Measurements from ENCODE around the gene HELT. TPM values are rescaled to one million over a fixed set of nuclear protein-coding genes. Genes with fewer than 3 reads are reported as not detected.
"Not testable (repeated sequence)": the region's sequence is repeated elsewhere in the genome, so short reads cannot be mapped to it uniquely, and the experiment has no call there.

Gene HELT
- total RNA-seq, 1 donor from 2014 or later = not detected

GRCh38 chr4:184992422-184992821, 25.9 kb upstream of the HELT start:
- Histone ChIP-seq H3K27ac (no peak overlapping the region), H3K4me1 (no peaks in the 10 kb centered on the region), H3K36me3 (no peaks in the 10 kb centered on the region), H3K27me3 (no peaks in the 10 kb centered on the region), H3K9me3 (no peaks in the 10 kb centered on the region), H3K4me3 (no peak overlapping the region)
- TF ChIP-seq POLR2AphosphoS5 (IDR thresholded peaks at IDR 0.05; ENCODE audit: insufficient read depth in 1 of 2, low read depth in 1 of 2) = no peak
- no peak for TF ChIP-seq POLR2A (IDR thresholded peaks at IDR 0.05)
- TF ChIP-seq, protein P1, sequence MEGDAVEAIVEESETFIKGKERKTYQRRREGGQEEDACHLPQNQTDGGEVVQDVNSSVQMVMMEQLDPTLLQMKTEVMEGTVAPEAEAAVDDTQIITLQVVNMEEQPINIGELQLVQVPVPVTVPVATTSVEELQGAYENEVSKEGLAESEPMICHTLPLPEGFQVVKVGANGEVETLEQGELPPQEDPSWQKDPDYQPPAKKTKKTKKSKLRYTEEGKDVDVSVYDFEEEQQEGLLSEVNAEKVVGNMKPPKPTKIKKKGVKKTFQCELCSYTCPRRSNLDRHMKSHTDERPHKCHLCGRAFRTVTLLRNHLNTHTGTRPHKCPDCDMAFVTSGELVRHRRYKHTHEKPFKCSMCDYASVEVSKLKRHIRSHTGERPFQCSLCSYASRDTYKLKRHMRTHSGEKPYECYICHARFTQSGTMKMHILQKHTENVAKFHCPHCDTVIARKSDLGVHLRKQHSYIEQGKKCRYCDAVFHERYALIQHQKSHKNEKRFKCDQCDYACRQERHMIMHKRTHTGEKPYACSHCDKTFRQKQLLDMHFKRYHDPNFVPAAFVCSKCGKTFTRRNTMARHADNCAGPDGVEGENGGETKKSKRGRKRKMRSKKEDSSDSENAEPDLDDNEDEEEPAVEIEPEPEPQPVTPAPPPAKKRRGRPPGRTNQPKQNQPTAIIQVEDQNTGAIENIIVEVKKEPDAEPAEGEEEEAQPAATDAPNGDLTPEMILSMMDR (IDR thresholded peaks at IDR 0.05) = no peak
- no peak for DNase-seq (ENCODE audit: extremely low spot score in 2 of 2)
- intact Hi-C loops (cut with DNase I) = no loop called here

DNA sequence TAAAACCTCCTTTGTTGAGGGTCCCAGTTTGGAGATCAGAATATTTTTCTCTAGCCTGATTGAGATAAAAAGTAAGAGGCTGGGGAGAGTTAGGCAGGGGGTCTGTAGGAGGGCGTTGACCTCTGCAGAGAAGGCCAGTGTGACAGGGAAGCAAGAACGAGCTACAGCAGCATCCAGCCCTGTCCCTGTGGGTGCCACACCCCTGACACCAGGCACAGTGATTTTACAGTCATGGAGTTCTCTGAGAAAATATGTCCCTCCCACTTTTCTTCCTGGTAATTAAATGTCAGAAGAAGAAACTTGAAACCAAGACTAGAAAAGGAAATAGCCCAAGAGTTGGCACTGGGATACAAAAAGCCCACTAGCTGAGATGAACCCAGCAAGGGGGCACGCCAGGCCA, 25.0 kb upstream of the HELT start:
- H3K4me1 ChIP-seq = no peaks in the 10 kb centered on the region
- no peak for DNase-seq (ENCODE audit: extremely low spot score in 2 of 2)
- no peaks in the 10 kb centered on the region for H3K27me3 ChIP-seq
- no peaks in the 10 kb centered on the region for H3K9me3 ChIP-seq
- intact Hi-C loops (cut with DNase I) = no loop called here
- TF ChIP-seq POLR2A (IDR thresholded peaks at IDR 0.05) = no peak
- TF ChIP-seq, protein P1 (IDR thresholded peaks at IDR 0.05) = no peak
- TF ChIP-seq POLR2AphosphoS5 (IDR thresholded peaks at IDR 0.05; ENCODE audit: insufficient read depth in 1 of 2, low read depth in 1 of 2) = no peak
- H3K27ac ChIP-seq = no peak overlapping the region
- no peaks in the 10 kb centered on the region for H3K36me3 ChIP-seq
- H3K4me3 ChIP-seq = no peak overlapping the region

GRCh38 chr4:184994010-184994622, 24.2 kb upstream of the HELT start:
- intact Hi-C loops (cut with DNase I) = no loop called here
- TF ChIP-seq POLR2A (IDR thresholded peaks at IDR 0.05) = no peak
- TF ChIP-seq, protein P1 (IDR thresholded peaks at IDR 0.05) = no peak
- no peak for TF ChIP-seq POLR2AphosphoS5 (IDR thresholded peaks at IDR 0.05; ENCODE audit: insufficient read depth in 1 of 2, low read depth in 1 of 2)

GRCh38 chr4:184994623-184995010, 23.7 kb upstream of the HELT start:
- intact Hi-C loops (cut with DNase I) = no loop called here
- TF ChIP-seq, protein P1 (IDR thresholded peaks at IDR 0.05) = no peak
- no peak for TF ChIP-seq POLR2A (IDR thresholded peaks at IDR 0.05)
- no peak for TF ChIP-seq POLR2AphosphoS5 (IDR thresholded peaks at IDR 0.05; ENCODE audit: insufficient read depth in 1 of 2, low read depth in 1 of 2)
- DNase-seq (ENCODE audit: extremely low spot score in 2 of 2) = no peak
- Histone ChIP-seq H3K4me1 (no peaks in the 10 kb centered on the region), H3K27me3 (no peaks in the 10 kb centered on the region), H3K4me3 (no peak overlapping the region), H3K9me3 (no peaks in the 10 kb centered on the region), H3K27ac (no peak overlapping the region), H3K36me3 (no peaks in the 10 kb centered on the region)

More at GRCh38 chr4:184994010-184994622, 24.2 kb upstream of the HELT start:
- no peak overlapping the region for H3K27ac ChIP-seq
- no peaks in the 10 kb centered on the region for H3K36me3 ChIP-seq
- DNase-seq (ENCODE audit: extremely low spot score in 2 of 2) = no peak
- H3K27me3 ChIP-seq = no peaks in the 10 kb centered on the region
- no peaks in the 10 kb centered on the region for H3K4me1 ChIP-seq
- H3K9me3 ChIP-seq = no peaks in the 10 kb centered on the region
- H3K4me3 ChIP-seq = no peak overlapping the region

GRCh38 chr4:184997656-184998055, 20.6 kb upstream of the HELT start:
- H3K27me3 ChIP-seq; H3K9me3 ChIP-seq; H3K27ac ChIP-seq; H3K36me3 ChIP-seq; H3K4me1 ChIP-seq; intact Hi-C loops (cut with DNase I); DNase-seq (ENCODE audit: extremely low spot score in 2 of 2); H3K4me3 ChIP-seq: not testable (repeated sequence)

Measured in vagina (tissue), 2 donors.